HG03571 (cell line): Measurements from ENCODE around the gene ZFYVE28.
"Not testable (repeated sequence)": the region's sequence is repeated elsewhere in the genome, so short reads cannot be mapped to it uniquely, and the experiment has no call there.

ENCODE experiments used
- ATAC-seq: cut with Tn5 transposase; IDR thresholded peaks from one replicate; pipeline ENCODE4 v1.9.1; 2021; ENCODE audit not compliant: unreplicated experiment

The ZFYVE28 gene

GRCh38 chr4:2446656-2447564 lies 28.5 kb upstream of the ZFYVE28 start:
- no peak for ATAC-seq

DNA sequence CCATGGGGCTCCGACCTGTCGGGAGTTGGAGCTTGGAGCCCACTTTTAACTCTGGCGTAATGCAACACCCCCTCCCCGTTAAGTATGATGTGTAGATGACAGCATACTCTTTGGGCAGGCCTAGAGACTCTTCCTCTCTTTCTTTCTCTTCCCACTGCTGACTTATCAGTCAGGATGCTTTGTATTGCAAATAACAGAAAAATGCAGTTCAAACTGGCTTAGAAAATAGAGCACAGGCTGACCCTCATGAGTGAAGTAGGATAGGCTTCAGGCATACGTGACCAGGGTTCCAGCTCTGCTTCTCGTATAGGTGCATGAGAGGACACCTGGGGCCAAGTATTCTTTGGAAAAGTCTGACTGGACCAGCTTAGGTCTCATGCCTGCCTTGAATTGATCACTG lies 27.1 kb upstream of the ZFYVE28 start:
- ATAC-seq: no peak

- no peak for ATAC-seq
Measured at GRCh38 chr4:2445130-2445529, 26.7 kb upstream of the ZFYVE28 start.

DNA sequence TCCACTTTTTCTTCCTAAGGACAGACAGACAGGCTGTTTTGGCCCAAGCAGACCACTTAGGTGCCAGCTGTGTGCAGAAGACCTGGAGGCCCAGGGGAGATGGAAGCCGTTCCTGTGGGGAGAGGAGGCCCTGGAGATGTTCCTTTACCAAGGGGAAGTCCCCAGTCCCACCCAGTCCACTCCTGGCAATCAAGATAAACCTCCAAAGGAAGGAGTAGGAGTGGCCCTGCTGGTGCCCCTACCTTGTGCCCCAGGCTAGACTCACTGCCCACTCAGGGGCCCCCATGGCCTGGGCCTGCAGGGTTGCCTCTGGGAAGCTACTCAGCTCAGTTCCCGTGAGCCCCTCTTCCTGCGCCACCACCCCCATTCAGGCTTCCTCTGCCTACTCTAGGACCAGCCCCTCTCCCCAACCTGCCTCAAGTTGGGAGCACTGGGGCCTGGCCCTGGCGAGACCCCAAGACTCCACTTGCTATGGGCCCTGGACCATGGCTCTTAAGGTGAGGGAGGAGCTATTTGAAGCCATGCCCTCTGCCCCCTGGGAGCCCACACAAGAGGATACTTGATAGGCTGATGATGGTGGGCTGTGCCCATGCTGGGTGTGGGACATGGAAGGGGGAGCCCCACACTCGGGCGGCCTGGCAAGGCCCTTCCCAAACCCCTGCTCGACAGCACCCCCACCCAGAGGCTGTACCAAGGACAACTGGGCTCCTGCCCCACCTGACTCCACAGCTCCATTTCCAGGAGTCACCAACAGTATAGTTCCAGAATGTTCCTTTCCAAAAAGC lies 25.7 kb upstream of the ZFYVE28 start:
- ATAC-seq: no peak

DNA sequence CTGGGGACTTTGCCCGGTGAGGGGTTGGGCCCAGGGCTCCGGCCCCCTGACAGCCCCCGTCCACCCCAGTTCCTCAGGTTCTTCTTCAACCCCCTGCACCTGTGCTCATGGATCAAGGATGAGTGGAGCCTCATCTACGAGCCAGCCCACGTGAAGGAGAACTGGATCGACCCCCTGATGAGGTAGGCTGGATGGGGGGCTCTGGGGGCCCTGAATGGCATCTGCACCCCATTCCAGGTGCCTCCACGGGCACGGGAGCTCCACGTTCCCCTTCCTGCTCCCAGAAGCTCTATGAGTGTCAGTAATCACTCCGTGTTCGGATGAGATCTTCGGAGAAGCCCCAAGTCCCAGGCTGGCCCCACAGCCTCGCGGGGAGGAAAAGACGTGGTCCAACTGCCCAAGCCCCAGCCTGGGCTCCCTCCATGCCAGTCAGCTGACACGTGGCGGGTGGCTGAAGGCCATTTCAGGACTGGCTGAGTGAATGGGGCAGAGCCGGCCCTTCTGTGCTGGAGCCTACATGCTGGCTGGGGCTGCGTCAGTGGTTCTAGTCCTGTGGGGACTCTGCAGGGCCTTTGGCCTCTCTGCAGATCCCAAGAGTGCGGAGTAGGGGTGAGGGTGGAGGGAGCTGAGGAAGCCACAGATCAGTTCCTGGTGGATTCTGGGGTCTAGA lies 24.8 kb upstream of the ZFYVE28 start:
- ATAC-seq: no peak

- no peak for ATAC-seq
Measured at GRCh38 chr4:2442175-2442993, 23.9 kb upstream of the ZFYVE28 start.

DNA sequence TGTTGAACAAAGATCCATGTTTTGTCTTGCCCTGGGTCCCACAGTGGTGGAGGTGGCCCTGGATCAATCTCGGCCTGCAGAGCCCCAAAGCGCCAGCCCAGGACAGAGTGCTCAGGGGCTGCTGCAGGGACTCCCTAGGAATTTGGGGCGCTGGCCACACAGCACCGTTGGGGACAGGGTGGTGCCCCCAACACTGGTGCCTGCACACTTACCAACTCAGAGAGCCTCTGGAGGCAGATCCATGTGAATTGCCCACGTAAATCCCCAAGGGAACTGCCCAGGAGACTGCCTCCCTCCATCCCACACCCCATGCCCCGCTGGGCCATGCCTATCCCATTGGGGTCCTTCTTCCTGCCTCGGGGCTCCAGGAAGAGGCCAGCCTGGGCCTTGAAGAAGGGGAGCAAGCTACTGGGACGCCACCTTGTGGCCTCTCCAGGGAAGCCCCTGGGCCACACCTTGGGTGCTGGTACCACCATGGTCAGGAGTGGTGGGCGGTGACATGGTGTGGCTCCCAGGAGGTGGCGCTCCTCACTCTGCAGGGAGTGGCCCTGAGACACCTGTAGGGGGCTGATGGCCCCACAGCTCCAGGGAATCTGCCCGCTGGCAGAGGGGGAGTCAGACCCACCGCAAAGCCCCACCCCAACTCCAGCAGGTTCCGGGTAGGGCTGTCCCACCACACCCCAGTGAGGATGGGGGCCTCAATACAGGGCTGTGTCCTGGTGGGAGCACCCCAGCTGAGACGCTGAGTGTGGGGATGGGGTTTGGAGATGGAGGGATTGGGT lies 23.1 kb upstream of the ZFYVE28 start:
- no peak for ATAC-seq

DNA sequence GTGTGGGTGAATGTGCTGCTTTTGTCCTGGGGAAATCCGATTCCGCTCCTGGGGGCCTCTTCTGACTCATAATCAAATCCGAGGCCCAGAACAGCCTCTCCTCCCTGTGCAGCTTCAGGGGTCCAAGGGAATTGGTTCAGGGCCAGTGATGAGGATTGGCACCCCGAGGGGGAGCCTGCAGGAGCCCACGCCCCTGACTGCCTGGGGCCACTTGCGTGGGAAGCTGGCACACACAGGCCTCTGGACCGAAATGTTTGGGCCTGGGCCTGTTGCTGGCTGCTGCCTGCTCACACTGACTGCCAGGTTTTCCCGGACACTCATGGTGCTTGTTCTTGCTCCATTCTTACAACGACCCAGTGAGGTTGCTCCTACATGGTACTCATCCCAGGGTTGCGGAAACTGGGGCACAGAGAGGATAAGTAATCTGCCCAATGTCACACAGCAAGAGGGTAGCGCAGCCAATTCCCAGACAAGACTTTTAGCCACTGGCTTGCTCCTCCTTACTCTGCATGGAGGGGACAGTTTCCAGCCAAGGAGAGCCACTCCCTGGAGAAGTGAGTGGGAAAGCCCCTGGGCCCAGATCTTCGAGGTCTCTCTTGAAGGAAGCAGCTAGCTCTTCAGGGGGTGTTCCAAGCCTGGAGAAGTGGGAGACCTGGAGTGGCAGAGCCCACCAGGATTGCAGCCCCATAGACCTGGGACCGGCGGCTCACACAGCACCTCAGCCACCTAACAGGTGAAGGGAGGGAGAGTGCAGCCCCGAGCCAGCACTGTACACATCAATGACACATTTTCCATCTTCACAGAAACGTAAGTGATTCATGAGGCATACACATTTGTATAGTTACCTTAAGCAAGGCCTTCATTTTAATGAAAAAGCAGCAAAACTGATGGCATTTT lies 20.6 kb upstream of the ZFYVE28 start:
- ATAC-seq: no peak

DNA sequence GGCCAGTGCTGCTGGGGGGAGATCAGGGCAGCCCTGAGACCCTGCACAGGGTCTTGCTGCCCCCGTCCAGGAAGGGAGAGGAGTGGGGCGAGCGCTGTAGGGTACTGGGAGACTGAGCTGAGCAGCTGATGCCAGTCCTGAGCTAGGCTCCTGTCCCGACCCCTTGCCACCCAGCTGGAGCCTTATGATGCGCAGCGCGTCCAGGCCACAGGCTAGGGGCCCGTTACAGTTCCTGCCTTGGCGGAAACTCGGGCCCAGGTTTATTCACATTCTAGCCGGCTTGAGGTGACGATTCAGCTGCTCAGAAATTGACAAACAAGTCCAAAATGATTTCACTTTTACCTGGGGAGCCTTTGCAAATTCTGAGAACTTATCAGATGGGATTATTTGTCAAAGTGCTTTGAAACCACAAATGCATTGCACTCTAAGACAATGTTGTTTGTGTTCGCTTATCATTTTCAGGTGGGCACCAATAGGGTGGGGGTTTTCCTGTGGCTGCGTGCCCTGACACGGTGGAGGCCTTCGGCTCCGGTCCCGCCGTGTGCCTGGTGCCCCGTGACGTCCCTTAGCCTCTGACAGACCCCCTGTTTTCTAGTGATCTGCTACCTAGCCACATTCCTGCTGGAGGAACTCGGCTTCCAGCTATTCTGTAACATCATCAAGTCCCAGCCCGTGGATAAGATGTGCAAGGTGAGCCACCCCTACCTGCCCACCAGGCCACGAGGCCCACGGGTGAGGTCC lies 19.2 kb upstream of the ZFYVE28 start:
- no peak for ATAC-seq

- no peak for ATAC-seq
Measured at GRCh38 chr4:2436761-2437474, 18.5 kb upstream of the ZFYVE28 start.

DNA sequence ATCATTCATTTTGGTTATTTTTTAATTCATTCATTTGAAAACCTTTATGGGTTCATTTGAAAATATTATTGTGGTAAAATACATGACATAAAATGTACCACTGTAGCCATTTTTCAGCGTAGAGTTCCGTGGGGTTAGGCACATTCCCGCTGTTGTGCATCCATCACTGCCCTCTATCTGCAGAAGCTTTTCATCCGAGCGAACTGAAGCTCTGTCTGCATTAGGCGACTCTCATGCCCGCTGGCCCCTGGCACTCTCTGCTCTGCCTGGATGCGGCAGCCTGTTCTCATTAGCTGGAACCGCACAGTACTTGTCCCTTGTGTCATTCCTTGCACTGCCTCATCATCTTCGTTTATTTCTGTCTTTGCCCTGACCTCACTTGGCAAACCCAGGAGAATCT lies 17.9 kb upstream of the ZFYVE28 start:
- no peak for ATAC-seq

GRCh38 chr4:2434420-2434819 lies 16.0 kb upstream of the ZFYVE28 start:
- ATAC-seq: no peak

DNA sequence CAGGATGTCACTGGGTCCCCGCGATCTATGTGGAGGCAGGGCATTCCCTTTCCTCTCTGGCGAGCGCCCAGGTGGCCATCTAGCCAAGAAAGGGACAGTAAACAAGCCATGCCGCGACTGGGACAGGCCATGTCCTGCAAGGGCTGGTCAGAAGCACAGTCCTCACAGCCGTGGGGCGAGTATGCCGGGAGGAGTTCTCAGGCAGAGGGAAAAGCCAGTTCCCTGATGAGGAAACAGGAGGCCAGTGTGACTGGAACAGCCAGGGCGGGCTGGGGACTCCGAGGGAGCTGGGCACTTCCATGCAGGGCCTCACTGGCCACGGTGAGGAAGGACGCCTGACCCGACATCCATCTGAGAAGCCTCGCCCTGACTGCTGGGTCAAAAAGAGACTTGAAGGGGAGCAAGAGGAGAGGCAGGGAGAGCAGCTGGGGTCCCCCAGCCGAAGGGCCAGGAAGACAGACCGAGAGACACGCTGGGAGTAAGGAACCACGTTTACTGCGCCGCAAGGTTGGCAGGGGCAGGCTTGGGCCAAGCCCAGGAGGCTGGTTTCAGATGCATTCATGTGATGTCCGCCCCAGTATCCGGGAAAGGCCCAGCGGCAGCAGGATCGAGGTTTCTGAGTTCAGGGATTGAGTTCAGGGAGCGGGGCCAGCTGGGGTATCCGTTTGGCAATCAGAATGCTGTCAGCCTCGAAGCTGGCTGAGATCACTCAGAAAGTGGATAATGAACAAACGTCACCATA lies 15.3 kb upstream of the ZFYVE28 start:
- ATAC-seq: no peak

- ATAC-seq: no peak
Measured at GRCh38 chr4:2432991-2433530, 14.6 kb upstream of the ZFYVE28 start.

GRCh38 chr4:2432004-2432403 lies 13.6 kb upstream of the ZFYVE28 start:
- no peak for ATAC-seq

- not testable (repeated sequence) for ATAC-seq
Measured at GRCh38 chr4:2429945-2430757, 11.7 kb upstream of the ZFYVE28 start.
